Adrenal gland (tissue), 5 donors: ENCODE measurements around the gene CLCA1.

Source experiments
- CTCF ChIP-seq, 6 experiments: fragments of 450-650 bp in 4 of 6; fragments of 200-600 bp in 2 of 6; sonication (generic) in 1 of 6; IDR thresholded peaks; 1 replicate in 5 of 6; 2 replicates in 1 of 6; pipeline versions ENCODE4 v1.5.1 to v1.8.0; 2016 to 2021; ENCODE audit warnings: antibody characterized with exemption in 6 of 6, mild to moderate bottlenecking in 2 of 6, moderate library complexity in 1 of 6
- POLR2A ChIP-seq, 2 donors: fragments of 450-650 bp; IDR thresholded peaks; one replicate each; pipeline ENCODE4 v1.6.1; 2017; ENCODE audit warnings: antibody characterized with exemption in 2 of 2, mild to moderate bottlenecking in 2 of 2, moderate library complexity in 1 of 2
- donor health status: DM: no; HTN: no; CAD: no.

GRCh38 chr1:86421601-86422280 is 47.0 kb upstream of the CLCA1 start:
- TF ChIP-seq CTCF (IDR thresholded peaks at IDR 0.05) (no peak), POLR2A (IDR thresholded peaks at IDR 0.05) (no peak)
